Neural cell (in vitro differentiated cells): ENCODE data around the gene RPS6KA3. TPM values are rescaled to one million over a fixed set of nuclear protein-coding genes. Genes with fewer than 3 reads are reported as not detected.

Experiments
- H2AFZ ChIP-seq: fragments of 200-600, 300-800 bp; sonication (generic), shearing (Covaris generic); 2 replicates; pipeline ENCODE4 v1.6.0; 2014; ENCODE audit warnings: low read depth, mild to moderate bottlenecking, antibody characterized with exemption, low read length, moderate library complexity
- H3F3A ChIP-seq: fragments of 200-600 bp; shearing (Covaris generic); 2 replicates; pipeline ENCODE4 v1.6.1; 2016; ENCODE audit warnings: mild to moderate bottlenecking, moderate library complexity, mixed read lengths, antibody characterized with exemption, low read length; ENCODE audit not compliant: insufficient read depth, poor library complexity, severe bottlenecking
- H3K27ac ChIP-seq: fragments of 200-600, 300-800 bp; sonication (generic), shearing (Covaris generic); 2 replicates; pipeline ENCODE4 v1.5.1; 2014; ENCODE audit warnings: mild to moderate bottlenecking, low read length, moderate library complexity
- H3K27me3 ChIP-seq: fragments of 300-800, 200-600 bp; sonication (generic), shearing (Covaris generic); 2 replicates; pipeline ENCODE4 v1.6.0; 2014; ENCODE audit warnings: mild to moderate bottlenecking, low read depth, low read length, moderate library complexity; ENCODE audit not compliant: insufficient read depth
- H3K36me3 ChIP-seq: fragments of 300-800, 200-600 bp; sonication (generic), shearing (Covaris generic); 2 replicates; pipeline ENCODE4 v1.5.1; 2014; ENCODE audit warnings: mild to moderate bottlenecking, antibody characterized with exemption, low read length, moderate library complexity; ENCODE audit not compliant: insufficient read depth
- H3K4me2 ChIP-seq: fragments of 300-800, 200-600 bp; sonication (generic), shearing (Covaris generic); 2 replicates; pipeline ENCODE4 v1.6.0; 2014; ENCODE audit warnings: mild to moderate bottlenecking, low read length
- H3K4me3 ChIP-seq: fragments of 300-800, 200-600 bp; sonication (generic), shearing (Covaris generic); 2 replicates; pipeline ENCODE4 v1.5.1; 2014; ENCODE audit warnings: mild to moderate bottlenecking, low read length, moderate library complexity
- H3K79me2 ChIP-seq: fragments of 200-600 bp; shearing (Covaris generic); replicated peaks from 2 replicates; pipeline ENCODE4 v1.6.0; 2014; ENCODE audit warnings: mild to moderate bottlenecking, low read length, moderate library complexity; ENCODE audit not compliant: insufficient read depth
- H3K9ac ChIP-seq: fragments of 300-800, 200-600 bp; sonication (generic), shearing (Covaris generic); 2 replicates; pipeline ENCODE4 v1.6.1; 2016; ENCODE audit warnings: mild to moderate bottlenecking, low read length, mixed read lengths
- H3K9me2 ChIP-seq: fragments of 200-600 bp; shearing (Covaris generic); 2 replicates; pipeline ENCODE4 v1.6.1; 2016; ENCODE audit warnings: mild to moderate bottlenecking, low read length, mixed read lengths; ENCODE audit not compliant: insufficient read depth
- H3K9me3 ChIP-seq: fragments of 200-600, 300-800 bp; sonication (generic), shearing (Covaris generic); 2 replicates; pipeline ENCODE4 v1.6.1; 2016; ENCODE audit warnings: mild to moderate bottlenecking, mixed run types, low read length, moderate library complexity, mixed read lengths
- H4K20me1 ChIP-seq: fragments of 200-600 bp; shearing (Covaris generic); 2 replicates; pipeline ENCODE4 v1.6.1; 2016; ENCODE audit warnings: mild to moderate bottlenecking, mixed run types; ENCODE audit not compliant: insufficient read depth
- EP300 ChIP-seq: fragments of 450-650 bp; conservative IDR thresholded peaks from 2 replicates; pipeline ENCODE4 v1.6.1; 2014; ENCODE audit warnings: antibody characterized with exemption, mild to moderate bottlenecking, moderate library complexity; ENCODE audit not compliant: poor library complexity, severe bottlenecking
- EZH2 ChIP-seq: fragments of 200-600, 300-800 bp; shearing (Covaris generic), sonication (generic); IDR thresholded peaks from 2 replicates; pipeline ENCODE4 v1.6.1; 2014; ENCODE audit warnings: antibody characterized with exemption, low read length, borderline replicate concordance, mild to moderate bottlenecking; ENCODE audit not compliant: insufficient read depth, poor library complexity, severe bottlenecking
- MXI1 ChIP-seq: fragments of 450-650 bp; conservative IDR thresholded peaks from 2 replicates; pipeline ENCODE4 v1.6.1; 2014; ENCODE audit warnings: antibody characterized with exemption, mild to moderate bottlenecking; ENCODE audit not compliant: poor library complexity, severe bottlenecking
- POLR2AphosphoS5 ChIP-seq: IDR thresholded peaks from 2 replicates; pipeline ENCODE4 v1.6.1; 2012
- RAD21 ChIP-seq: fragments of 450-650 bp; conservative IDR thresholded peaks from 2 replicates; pipeline ENCODE4 v1.6.1; 2014; ENCODE audit warnings: antibody characterized with exemption, mild to moderate bottlenecking, moderate library complexity
- REST ChIP-seq: IDR thresholded peaks from 2 replicates; pipeline ENCODE4 v1.6.1; 2012; ENCODE audit warnings: borderline replicate concordance
- SMC3 ChIP-seq: fragments of 450-650 bp; conservative IDR thresholded peaks from 2 replicates; pipeline ENCODE4 v1.6.1; 2014; ENCODE audit warnings: antibody characterized with exemption, mild to moderate bottlenecking, moderate library complexity; ENCODE audit not compliant: poor library complexity
- TAF1 ChIP-seq: IDR thresholded peaks from 2 replicates; pipeline ENCODE4 v1.6.1; 2012; ENCODE audit warnings: low read depth
- polyA plus RNA-seq: library from polyadenylated mRNA; depleted of rRNA; stranded (reverse); fragments of >200 nt; gene quantifications from 2 replicates; pipeline ENCODE4 v1.2.3, GENCODE V29; 2014
- TF ChIP-seq, protein P1 (sequence below): fragments of 450-650 bp; IDR thresholded peaks from 2 replicates; pipeline ENCODE4 v1.5.1; 2014; ENCODE audit warnings: antibody characterized with exemption, mild to moderate bottlenecking, moderate library complexity; ENCODE audit not compliant: poor library complexity, severe bottlenecking

Gene RPS6KA3
- polyA plus RNA-seq, 1 donor from 2014 or later, result 16.5 TPM

GRCh38 chrX:20151689-20152088 is 115.0 kb downstream of the RPS6KA3 start:
- no peak for TF ChIP-seq POLR2AphosphoS5
- no peak for TF ChIP-seq RAD21
- TF ChIP-seq TAF1, result no peak
- no peak for TF ChIP-seq EZH2
- TF ChIP-seq SMC3, result no peak
- no peak for TF ChIP-seq REST
- no peak for TF ChIP-seq EP300
- H3K9me2 ChIP-seq, result no peaks in the 10 kb centered on the region
- no peak overlapping the region for H3K4me3 ChIP-seq
- H3K79me2 ChIP-seq, result no peaks in the 10 kb centered on the region
- no peak overlapping the region for H3K4me2 ChIP-seq
- no peaks in the 10 kb centered on the region for H3F3A ChIP-seq
- H3K36me3 ChIP-seq, result no peaks in the 10 kb centered on the region
- H3K27ac ChIP-seq, result no peak overlapping the region
- H3K9me3 ChIP-seq, result no peaks in the 10 kb centered on the region
- H3K9ac ChIP-seq, result no peak overlapping the region
- no peaks in the 10 kb centered on the region for H3K27me3 ChIP-seq
- H4K20me1 ChIP-seq, result no peaks in the 10 kb centered on the region
- no peak overlapping the region for H2AFZ ChIP-seq

DNA sequence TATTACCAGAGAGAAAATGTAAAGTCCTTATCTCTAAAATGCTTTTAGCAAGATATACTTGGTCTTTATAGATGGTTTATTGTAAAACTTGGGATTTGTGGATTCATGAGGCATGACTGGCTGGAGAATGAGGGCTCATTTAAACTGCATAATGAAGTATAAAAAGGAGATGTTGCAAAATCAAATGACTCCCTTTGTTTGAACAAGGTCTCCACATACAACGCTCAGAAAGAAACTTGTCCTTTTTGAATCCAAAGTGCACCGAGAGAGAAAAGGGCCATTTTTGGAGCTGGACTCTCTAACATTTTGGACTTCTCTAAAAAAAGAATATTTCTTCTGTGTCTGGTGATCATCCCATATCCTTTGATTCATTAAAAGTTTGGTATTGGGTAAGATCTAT is 117.4 kb downstream of the RPS6KA3 start:
- Histone ChIP-seq H2AFZ (no peak overlapping the region), H3K9ac (no peak overlapping the region), H3K4me3 (no peak overlapping the region), H3K9me3 (no peaks in the 10 kb centered on the region), H3K4me2 (no peak overlapping the region), H4K20me1 (no peaks in the 10 kb centered on the region), H3K27ac (no peak overlapping the region), H3K9me2 (no peaks in the 10 kb centered on the region), H3K36me3 (no peaks in the 10 kb centered on the region), H3F3A (no peaks in the 10 kb centered on the region), H3K79me2 (no peaks in the 10 kb centered on the region), H3K27me3 (no peaks in the 10 kb centered on the region)
- no peak for TF ChIP-seq EP300
- no peak for TF ChIP-seq MXI1
- TF ChIP-seq SMC3, result no peak
- no peak for TF ChIP-seq EZH2
- no peak for TF ChIP-seq RAD21
- TF ChIP-seq REST, result no peak
- TF ChIP-seq, protein P1, sequence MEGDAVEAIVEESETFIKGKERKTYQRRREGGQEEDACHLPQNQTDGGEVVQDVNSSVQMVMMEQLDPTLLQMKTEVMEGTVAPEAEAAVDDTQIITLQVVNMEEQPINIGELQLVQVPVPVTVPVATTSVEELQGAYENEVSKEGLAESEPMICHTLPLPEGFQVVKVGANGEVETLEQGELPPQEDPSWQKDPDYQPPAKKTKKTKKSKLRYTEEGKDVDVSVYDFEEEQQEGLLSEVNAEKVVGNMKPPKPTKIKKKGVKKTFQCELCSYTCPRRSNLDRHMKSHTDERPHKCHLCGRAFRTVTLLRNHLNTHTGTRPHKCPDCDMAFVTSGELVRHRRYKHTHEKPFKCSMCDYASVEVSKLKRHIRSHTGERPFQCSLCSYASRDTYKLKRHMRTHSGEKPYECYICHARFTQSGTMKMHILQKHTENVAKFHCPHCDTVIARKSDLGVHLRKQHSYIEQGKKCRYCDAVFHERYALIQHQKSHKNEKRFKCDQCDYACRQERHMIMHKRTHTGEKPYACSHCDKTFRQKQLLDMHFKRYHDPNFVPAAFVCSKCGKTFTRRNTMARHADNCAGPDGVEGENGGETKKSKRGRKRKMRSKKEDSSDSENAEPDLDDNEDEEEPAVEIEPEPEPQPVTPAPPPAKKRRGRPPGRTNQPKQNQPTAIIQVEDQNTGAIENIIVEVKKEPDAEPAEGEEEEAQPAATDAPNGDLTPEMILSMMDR, result no peak
- no peak for TF ChIP-seq TAF1
